GM12878 (cell line): ENCODE data around the gene LIN37.

Experiments used
- CEBPB ChIP-seq, 2 experiments: fragments of 150-350 bp in 1 of 2; IDR thresholded peaks; 2 replicates each; pipeline ENCODE4 v1.6.1; 2012 to 2014; ENCODE audit warnings: low read depth in 2 of 2, low read length in 2 of 2, borderline replicate concordance in 1 of 2, inconsistent platforms in 1 of 2
- POLR2A ChIP-seq: IDR thresholded peaks from 2 replicates; pipeline ENCODE4 v1.6.1; 2011; ENCODE audit warnings: low read depth, mild to moderate bottlenecking, low read length
- TAF1 ChIP-seq: IDR thresholded peaks from 2 replicates; pipeline ENCODE4 v1.6.1; 2011; ENCODE audit warnings: mild to moderate bottlenecking, low read depth, low read length, borderline replicate concordance
- TF ChIP-seq, protein P1 (sequence below): IDR thresholded peaks from 2 replicates; pipeline ENCODE4 v1.6.1; 2012; ENCODE audit warnings: low read depth, low read length, improper control_type of control experiment
- TF ChIP-seq, protein P2 (sequence below): IDR thresholded peaks from 2 replicates; pipeline ENCODE4 v1.6.1; 2012; ENCODE audit warnings: low read depth, low read length, improper control_type of control experiment
- TF ChIP-seq, protein P3 (sequence below), 3 experiments: IDR thresholded peaks in 2 of 3; conservative IDR thresholded peaks in 1 of 3; 2 replicates each; pipeline ENCODE4 v1.5.1; 2011; ENCODE audit warnings: low read depth in 3 of 3, low read length in 3 of 3, mild to moderate bottlenecking in 3 of 3, control low read depth in 2 of 3, moderate library complexity in 2 of 3, inconsistent platforms in 1 of 3, mixed read lengths in 1 of 3; ENCODE audit not compliant: control insufficient read depth in 2 of 3, insufficient read depth in 1 of 3; ENCODE audit errors: extremely low read depth in 1 of 3

DNA sequence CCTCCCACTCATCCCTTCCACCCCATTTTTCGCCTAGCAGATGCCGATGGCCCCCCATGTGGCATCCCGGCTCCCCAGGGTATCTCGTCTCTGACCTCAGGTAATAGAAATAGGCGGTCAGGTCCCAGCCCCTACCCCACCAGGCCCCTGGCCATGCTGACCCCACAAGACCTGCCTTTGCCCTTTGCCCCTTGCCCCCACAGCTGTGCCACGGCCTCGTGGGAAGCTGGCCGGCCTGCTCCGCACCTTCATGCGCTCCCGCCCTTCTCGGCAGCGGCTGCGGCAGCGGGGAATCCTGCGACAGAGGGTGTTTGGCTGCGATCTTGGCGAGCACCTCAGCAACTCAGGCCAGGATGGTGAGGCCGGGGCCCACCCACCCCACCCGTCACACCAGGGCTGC lies 32.3 kb downstream of the LIN37 start:
- TF ChIP-seq, protein P1, sequence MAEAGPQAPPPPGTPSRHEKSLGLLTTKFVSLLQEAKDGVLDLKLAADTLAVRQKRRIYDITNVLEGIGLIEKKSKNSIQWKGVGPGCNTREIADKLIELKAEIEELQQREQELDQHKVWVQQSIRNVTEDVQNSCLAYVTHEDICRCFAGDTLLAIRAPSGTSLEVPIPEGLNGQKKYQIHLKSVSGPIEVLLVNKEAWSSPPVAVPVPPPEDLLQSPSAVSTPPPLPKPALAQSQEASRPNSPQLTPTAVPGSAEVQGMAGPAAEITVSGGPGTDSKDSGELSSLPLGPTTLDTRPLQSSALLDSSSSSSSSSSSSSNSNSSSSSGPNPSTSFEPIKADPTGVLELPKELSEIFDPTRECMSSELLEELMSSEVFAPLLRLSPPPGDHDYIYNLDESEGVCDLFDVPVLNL = no peak
- TF ChIP-seq, protein P2, sequence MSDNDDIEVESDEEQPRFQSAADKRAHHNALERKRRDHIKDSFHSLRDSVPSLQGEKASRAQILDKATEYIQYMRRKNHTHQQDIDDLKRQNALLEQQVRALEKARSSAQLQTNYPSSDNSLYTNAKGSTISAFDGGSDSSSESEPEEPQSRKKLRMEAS = no peak
- TF ChIP-seq, protein P3, sequence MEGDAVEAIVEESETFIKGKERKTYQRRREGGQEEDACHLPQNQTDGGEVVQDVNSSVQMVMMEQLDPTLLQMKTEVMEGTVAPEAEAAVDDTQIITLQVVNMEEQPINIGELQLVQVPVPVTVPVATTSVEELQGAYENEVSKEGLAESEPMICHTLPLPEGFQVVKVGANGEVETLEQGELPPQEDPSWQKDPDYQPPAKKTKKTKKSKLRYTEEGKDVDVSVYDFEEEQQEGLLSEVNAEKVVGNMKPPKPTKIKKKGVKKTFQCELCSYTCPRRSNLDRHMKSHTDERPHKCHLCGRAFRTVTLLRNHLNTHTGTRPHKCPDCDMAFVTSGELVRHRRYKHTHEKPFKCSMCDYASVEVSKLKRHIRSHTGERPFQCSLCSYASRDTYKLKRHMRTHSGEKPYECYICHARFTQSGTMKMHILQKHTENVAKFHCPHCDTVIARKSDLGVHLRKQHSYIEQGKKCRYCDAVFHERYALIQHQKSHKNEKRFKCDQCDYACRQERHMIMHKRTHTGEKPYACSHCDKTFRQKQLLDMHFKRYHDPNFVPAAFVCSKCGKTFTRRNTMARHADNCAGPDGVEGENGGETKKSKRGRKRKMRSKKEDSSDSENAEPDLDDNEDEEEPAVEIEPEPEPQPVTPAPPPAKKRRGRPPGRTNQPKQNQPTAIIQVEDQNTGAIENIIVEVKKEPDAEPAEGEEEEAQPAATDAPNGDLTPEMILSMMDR (IDR thresholded peaks at IDR 0.05 in 2 of 3, conservative IDR thresholded peaks at IDR 0.05 in 1 of 3; ENCODE audit: control insufficient read depth in 2 of 3, extremely low read depth in 1 of 3, insufficient read depth in 1 of 3, low read depth in 3 of 3, low read length in 3 of 3) = no peak
- TF ChIP-seq TAF1 (no peak), POLR2A (no peak), CEBPB (IDR thresholded peaks at IDR 0.05; ENCODE audit: borderline replicate concordance in 1 of 2, low read depth in 2 of 2, low read length in 2 of 2) (no peak)
